GM12865 (cell line): Measurements from ENCODE around the gene NLGN4X.

Source experiments
- DNase-seq: peaks from one replicate; pipeline ENCODE4 v3.0.0; 2010; ENCODE audit warnings: low read depth
- H3K4me3 ChIP-seq: 2 replicates; pipeline ENCODE4 v1.5.1; 2011; ENCODE audit warnings: mild to moderate bottlenecking, low read depth, low read length, control low read depth
- CTCF ChIP-seq: IDR thresholded peaks from 2 replicates; pipeline ENCODE4 v1.5.1; 2011; ENCODE audit warnings: low read length, control low read depth, low read depth, inconsistent platforms; ENCODE audit not compliant: insufficient read depth; ENCODE audit errors: missing control alignments

Gene NLGN4X

GRCh38 chrX:6228720-6229119 lies at the start of gene NLGN4X:
Gene NLGN4X, minus strand, starts transcription at chrX:6228867. Its CDS starts 77,401 bp downstream, at chrX:6151466.
- TF ChIP-seq CTCF: no peak
- no peak for DNase-seq
- no peak within 1 kb of the TSS for H3K4me3 ChIP-seq

- no peak overlapping the region for H3K4me3 ChIP-seq
- DNase-seq: no peak
- no peak for TF ChIP-seq CTCF
These were observed 37.4 kb upstream of the NLGN4X start for GRCh38 chrX:6266041-6266440.

GRCh38 chrX:6262959-6263358 lies 34.3 kb upstream of the NLGN4X start:
- H3K4me3 ChIP-seq: no peak overlapping the region
- no peak for DNase-seq
- no peak for TF ChIP-seq CTCF

GRCh38 chrX:6257025-6257424 lies 28.4 kb upstream of the NLGN4X start:
- no peak for TF ChIP-seq CTCF
- no peak overlapping the region for H3K4me3 ChIP-seq
- no peak for DNase-seq

- no peak for TF ChIP-seq CTCF
- H3K4me3 ChIP-seq: no peak overlapping the region
- DNase-seq: no peak
These were observed 16.0 kb upstream of the NLGN4X start for GRCh38 chrX:6244666-6245065.

GRCh38 chrX:6238576-6238975 lies 9.9 kb upstream of the NLGN4X start:
- no peak overlapping the region for H3K4me3 ChIP-seq
- DNase-seq: no peak
- no peak for TF ChIP-seq CTCF

GRCh38 chrX:6227935-6228334 lies 732 bp downstream of the NLGN4X start:
- TF ChIP-seq CTCF: no peak
- no peak for DNase-seq
- H3K4me3 ChIP-seq: no peak overlapping the region
